HepG2 (cell line): ENCODE measurements around the gene LSM14B. TPM values are rescaled to one million over a fixed set of nuclear protein-coding genes. Genes with fewer than 3 reads are reported as not detected.
A peak's percentile ranks its signal among the peaks of the same experiment; 100 is the strongest.

ENCODE experiments used
- AHR ChIP-seq: IDR thresholded peaks from 2 replicates; pipeline ENCODE4 v1.6.1; 2018; ENCODE audit warnings: missing genetic modification reagents, missing compliant biosample characterization
- CBX1 ChIP-seq: IDR thresholded peaks from one replicate; pipeline ENCODE4 v1.6.1; 2016; ENCODE audit warnings: antibody characterized with exemption, low read depth
- ERF ChIP-seq: IDR thresholded peaks from 2 replicates; pipeline ENCODE4 v1.6.1; 2018; ENCODE audit warnings: missing biosample characterization, missing genetic modification reagents
- ETV5 ChIP-seq: IDR thresholded peaks from 2 replicates; pipeline ENCODE4 v1.6.1; 2018; ENCODE audit warnings: missing biosample characterization, missing genetic modification reagents, inconsistent platforms, borderline replicate concordance
- GABPA ChIP-seq, 2 experiments: IDR thresholded peaks; 2 replicates each; pipeline ENCODE4 v1.6.1; 2011 to 2016; ENCODE audit warnings: low read depth in 2 of 2, low read length in 1 of 2, missing biosample characterization in 1 of 2, missing genetic modification characterization in 1 of 2
- GTF2F1 ChIP-seq: fragments of 150-350 bp; IDR thresholded peaks from 2 replicates; pipeline ENCODE4 v1.6.1; 2014; ENCODE audit warnings: low read length
- HOXA3 ChIP-seq: sonication (generic); formaldehyde crosslinking; IDR thresholded peaks from 2 replicates; pipeline ENCODE4 v1.5.0; 2020; ENCODE audit warnings: missing genetic modification reagents
- HOXA9 ChIP-seq: sonication (generic); formaldehyde crosslinking; IDR thresholded peaks from 2 replicates; pipeline ENCODE4 v1.8.1; 2022; ENCODE audit warnings: missing genetic modification reagents, mild to moderate bottlenecking, moderate library complexity, borderline replicate concordance
- KLF16 ChIP-seq, 2 experiments: sonication (generic) in 1 of 2; formaldehyde crosslinking in 1 of 2; IDR thresholded peaks; 2 replicates each; pipeline versions ENCODE4 v1.6.1 to v1.8.0; 2016 to 2023; ENCODE audit warnings: missing genetic modification reagents in 2 of 2, missing compliant biosample characterization in 1 of 2
- MAFK ChIP-seq, 2 experiments: IDR thresholded peaks in 1 of 2; conservative IDR thresholded peaks in 1 of 2; 2 replicates each; pipeline ENCODE4 v1.6.1; 2011; ENCODE audit warnings: improper control_type of control experiment in 2 of 2, low read length in 2 of 2
- NR2C2 ChIP-seq: sonication (generic); formaldehyde crosslinking; IDR thresholded peaks from 2 replicates; pipeline ENCODE4 v1.4.0; 2020; ENCODE audit warnings: missing genetic modification reagents, mild to moderate bottlenecking, moderate library complexity, borderline replicate concordance
- PCBP1 ChIP-seq: fragments of 200-400 bp; formaldehyde crosslinking; IDR thresholded peaks from 2 replicates; pipeline ENCODE4 v1.6.1; 2017; ENCODE audit warnings: mild to moderate bottlenecking, low read depth, low read length, borderline replicate concordance
- PTBP1 ChIP-seq: fragments of 200-400 bp; formaldehyde crosslinking; IDR thresholded peaks from 2 replicates; pipeline ENCODE4 v1.6.1; 2018; ENCODE audit warnings: low read length, low read depth; ENCODE audit not compliant: poor library complexity, severe bottlenecking
- RARA ChIP-seq: IDR thresholded peaks from 2 replicates; pipeline ENCODE4 v1.6.1; 2016; ENCODE audit warnings: missing genetic modification reagents, missing compliant biosample characterization
- SIX4 ChIP-seq: sonication (generic); formaldehyde crosslinking; IDR thresholded peaks from 2 replicates; pipeline ENCODE4 v1.4.0; 2020; ENCODE audit warnings: missing genetic modification reagents
- TAF15 ChIP-seq: fragments of 200-400 bp; formaldehyde crosslinking; IDR thresholded peaks from one replicate; pipeline ENCODE4 v1.6.1; 2018; ENCODE audit warnings: mild to moderate bottlenecking, low read depth, low read length; ENCODE audit not compliant: poor library complexity, severe bottlenecking
- THYN1 ChIP-seq: sonication (generic); formaldehyde crosslinking; IDR thresholded peaks from 2 replicates; pipeline ENCODE4 v1.8.1; 2023; ENCODE audit warnings: low read depth, mild to moderate bottlenecking, moderate library complexity, missing genetic modification reagents, borderline replicate concordance
- WIZ ChIP-seq: sonication (generic); formaldehyde crosslinking; IDR thresholded peaks from 2 replicates; pipeline ENCODE4 v1.5.1; 2020; ENCODE audit warnings: mild to moderate bottlenecking, missing genetic modification reagents
- ZNF136 ChIP-seq: sonication (generic); formaldehyde crosslinking; IDR thresholded peaks from 2 replicates; pipeline ENCODE4 v1.8.1; 2022; ENCODE audit warnings: low read depth, mild to moderate bottlenecking, moderate library complexity, missing genetic modification reagents
- ZNF543 ChIP-seq: sonication (generic); formaldehyde crosslinking; IDR thresholded peaks from 2 replicates; pipeline ENCODE4 v1.4.0; 2020; ENCODE audit warnings: mild to moderate bottlenecking, missing genetic modification reagents
- ZNF670 ChIP-seq: sonication (generic); formaldehyde crosslinking; IDR thresholded peaks from 2 replicates; pipeline ENCODE4 v1.8.0; 2022; ENCODE audit warnings: mild to moderate bottlenecking, missing genetic modification reagents, borderline replicate concordance
- polyA plus RNA-seq, 8 experiments: library from polyadenylated mRNA; depleted of rRNA in 3 of 8; stranded (reverse) in 7 of 8; unstranded in 1 of 8; fragments of >200 nt; fragmentation: Illumina TruSeq in 4 of 8; extraction: Trizol in 4 of 8; gene quantifications; 2 replicates each; pipeline versions ENCODE4 v1.2.1 to v1.2.3, GENCODE V29; 2011 to 2016; ENCODE audit warnings: low read depth in 4 of 8, missing spikeins in 1 of 8, mixed read lengths in 1 of 8; ENCODE audit not compliant: insufficient read depth in 1 of 8
- total RNA-seq, 5 experiments: library from RNA; depleted of rRNA; stranded (reverse); fragments of >200 nt; fragmentation: Illumina TruSeq; extraction: Trizol; gene quantifications; 2 replicates each; pipeline ENCODE4 v1.2.3, GENCODE V29; 2016; ENCODE audit warnings: low read depth in 1 of 5
- TF ChIP-seq, protein P1 (sequence below): IDR thresholded peaks from 2 replicates; pipeline ENCODE4 v1.6.1; 2016; ENCODE audit warnings: low read depth

The LSM14B gene
- total and polyA plus RNA-seq, 2 of the 13 experiments (the other 11 are each of a cell fraction or from before 2014, with no cell fraction given), result 43.3 to 79.2 TPM

DNA sequence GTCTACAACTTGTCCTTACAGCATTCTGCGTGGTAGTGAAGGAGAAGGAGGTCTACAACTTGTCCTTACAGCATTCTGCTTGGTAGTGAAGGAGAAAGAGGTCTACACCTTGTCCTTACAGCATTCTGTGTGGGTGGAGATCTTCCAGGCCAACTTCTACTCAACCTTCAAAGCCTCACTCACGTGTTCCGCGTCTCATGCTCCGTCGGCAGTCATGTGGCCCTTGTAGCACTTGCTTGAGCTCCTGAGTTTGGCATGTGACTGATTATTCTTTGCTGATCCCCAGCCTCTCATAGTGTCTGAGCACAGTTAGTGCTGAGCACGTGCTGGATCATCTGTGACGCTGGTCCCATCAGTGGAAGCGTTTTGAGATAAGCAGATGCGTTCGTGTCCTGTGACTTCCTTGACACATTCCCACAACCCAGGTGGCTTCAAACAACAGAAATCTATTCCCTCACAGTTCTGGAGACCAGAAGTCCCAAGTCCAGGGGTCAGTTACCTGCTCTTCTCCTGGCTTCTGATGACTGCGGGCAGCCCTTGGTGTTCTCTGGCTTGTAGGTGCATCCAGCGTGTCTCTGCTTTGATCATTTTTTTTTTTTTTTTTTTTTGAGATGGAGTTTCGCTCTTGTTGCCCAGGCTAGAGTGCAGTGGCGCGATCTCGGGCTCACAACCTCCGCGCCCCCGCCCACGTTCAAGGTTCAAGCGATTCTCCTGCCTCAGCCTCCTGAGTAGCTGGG is 23.9 kb downstream of the LSM14B start (continued):
- TF ChIP-seq MAFK (conservative IDR thresholded peaks at IDR 0.05 in 1 of 2, IDR thresholded peaks at IDR 0.05 in 1 of 2; ENCODE audit: low read length in 2 of 2) (no peak), RARA (CRISPR knock-in tag) (peak; percentile 59; the same call in 1 of the 2 replicates), GABPA (IDR thresholded peaks at IDR 0.05; ENCODE audit: low read depth, low read length) (no peak), GABPA (CRISPR knock-in tag; IDR thresholded peaks at IDR 0.05; ENCODE audit: low read depth) (no peak), HOXA3 (CRISPR knock-in tag) (peak; percentile 77), GTF2F1 (no peak), SIX4 (CRISPR knock-in tag) (0 out of 2 replicates have a peak, but pooled peaks have one; percentile 44), ZNF543 (CRISPR knock-in tag) (no peak), ETV5 (peak; percentile 56; the same call in 1 of the 2 replicates), THYN1 (CRISPR knock-in tag) (no peak), KLF16 (CRISPR knock-in tag; IDR thresholded peaks at IDR 0.05) (peak in 1 of 2 experiments; percentile 49; a peak in 1 of 4 replicates), PCBP1 (no peak), ERF (CRISPR knock-in tag) (0 out of 2 replicates have a peak, but pooled peaks have one; percentile 50), NR2C2 (CRISPR knock-in tag) (peak; percentile 51; the same call in 1 of the 2 replicates), PTBP1 (no peak), TAF15 (no peak), CBX1 (no peak), WIZ (CRISPR knock-in tag) (no peak), ZNF136 (CRISPR knock-in tag) (no peak; the same call in 1 of the 2 replicates), ZNF670 (CRISPR knock-in tag) (no peak), HOXA9 (CRISPR knock-in tag) (no peak), AHR (CRISPR knock-in tag) (peak; percentile 71; the same call in 1 of the 2 replicates)
- TF ChIP-seq, protein P1, sequence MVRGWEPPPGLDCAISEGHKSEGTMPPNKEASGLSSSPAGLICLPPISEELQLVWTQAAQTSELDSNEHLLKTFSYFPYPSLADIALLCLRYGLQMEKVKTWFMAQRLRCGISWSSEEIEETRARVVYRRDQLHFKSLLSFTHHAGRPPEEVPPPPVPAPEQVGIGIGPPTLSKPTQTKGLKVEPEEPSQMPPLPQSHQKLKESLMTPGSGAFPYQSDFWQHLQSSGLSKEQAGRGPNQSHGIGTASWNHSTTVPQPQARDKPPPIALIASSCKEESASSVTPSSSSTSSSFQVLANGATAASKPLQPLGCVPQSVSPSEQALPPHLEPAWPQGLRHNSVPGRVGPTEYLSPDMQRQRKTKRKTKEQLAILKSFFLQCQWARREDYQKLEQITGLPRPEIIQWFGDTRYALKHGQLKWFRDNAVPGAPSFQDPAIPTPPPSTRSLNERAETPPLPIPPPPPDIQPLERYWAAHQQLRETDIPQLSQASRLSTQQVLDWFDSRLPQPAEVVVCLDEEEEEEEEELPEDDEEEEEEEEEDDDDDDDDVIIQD (CRISPR knock-in tag), result no peak
- TF ChIP-seq, all 625 proteins: peak for 238
